NB4 (cell line): ENCODE data around the gene HAO1.

Experiments
- CTCF ChIP-seq: IDR thresholded peaks from one replicate; pipeline ENCODE4 v1.5.1; 2012; ENCODE audit warnings: low read depth, low read length
- MYC ChIP-seq: IDR thresholded peaks from 2 replicates; pipeline ENCODE4 v1.6.1; 2011; ENCODE audit warnings: low read depth, low read length
- POLR2A ChIP-seq: IDR thresholded peaks from 2 replicates; pipeline ENCODE4 v1.6.1; 2011; ENCODE audit warnings: mild to moderate bottlenecking; ENCODE audit not compliant: insufficient read length; ENCODE audit errors: extremely low read depth

- TF ChIP-seq CTCF, result no peak
- no peak for TF ChIP-seq POLR2A
- TF ChIP-seq MYC, result no peak
These were observed 2.2 kb downstream of the HAO1 start for GRCh38 chr20:7938058-7938457.
